ENCODE results near the gene SYNDIG1L.
A peak's percentile ranks its signal among the peaks of the same experiment; 100 is the strongest.

SYNDIG1L gene

DNA sequence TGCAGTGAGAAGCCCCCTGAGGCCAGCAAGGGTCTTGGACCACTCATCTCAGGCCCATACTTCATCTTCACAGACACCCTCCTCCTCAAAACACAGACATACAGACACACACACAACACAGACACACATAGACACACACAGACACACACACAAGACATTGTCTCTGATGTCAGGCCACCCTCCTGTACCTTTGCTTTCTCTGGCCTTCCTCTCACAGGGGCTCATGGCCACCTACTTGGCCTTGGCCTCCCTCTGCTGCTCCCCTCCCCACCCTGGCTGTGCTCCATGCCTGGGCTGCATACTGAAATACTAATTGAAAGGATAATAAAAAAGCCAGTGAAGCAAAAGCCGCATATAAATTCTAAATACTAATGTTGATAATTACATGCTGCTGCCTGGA is 1.6 kb upstream of the SYNDIG1L start:
- DNase-seq = no peak

DNA sequence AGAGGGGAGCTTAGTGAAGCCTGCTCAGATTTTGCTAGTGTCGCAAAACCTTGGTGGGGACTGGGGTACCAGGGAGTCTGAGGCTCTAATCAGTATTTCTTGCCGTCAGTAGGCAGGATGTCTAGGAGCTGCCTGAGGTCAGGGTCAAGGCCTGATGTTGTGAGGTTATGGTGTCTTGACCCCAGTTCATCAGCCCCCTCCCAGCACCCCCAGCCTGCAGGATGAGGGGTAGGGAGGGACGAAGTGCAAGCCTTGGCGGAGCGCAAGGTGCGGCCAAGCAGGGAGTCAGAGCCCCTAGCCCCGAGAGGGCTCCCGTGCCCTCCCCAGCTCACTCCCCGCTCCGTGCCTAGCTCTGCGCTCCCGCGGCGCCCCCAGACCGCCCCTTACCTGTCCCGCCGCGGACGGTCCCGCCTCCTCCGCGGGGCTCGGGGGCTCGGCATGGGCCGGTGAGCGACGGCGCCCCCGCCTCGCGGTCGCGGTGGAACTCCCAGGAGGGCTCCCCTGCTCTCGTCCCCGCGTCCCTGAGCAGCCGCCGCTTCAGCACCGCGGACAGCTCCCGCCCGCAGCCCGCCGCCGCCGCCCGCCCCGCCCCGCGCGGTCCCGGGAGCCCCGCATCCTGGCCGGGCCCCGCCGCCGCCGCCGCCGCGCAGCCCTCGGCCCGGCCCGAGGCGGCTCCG is 347 bp downstream of the SYNDIG1L start:
- DNase-seq = peak; percentile 33

DNA sequence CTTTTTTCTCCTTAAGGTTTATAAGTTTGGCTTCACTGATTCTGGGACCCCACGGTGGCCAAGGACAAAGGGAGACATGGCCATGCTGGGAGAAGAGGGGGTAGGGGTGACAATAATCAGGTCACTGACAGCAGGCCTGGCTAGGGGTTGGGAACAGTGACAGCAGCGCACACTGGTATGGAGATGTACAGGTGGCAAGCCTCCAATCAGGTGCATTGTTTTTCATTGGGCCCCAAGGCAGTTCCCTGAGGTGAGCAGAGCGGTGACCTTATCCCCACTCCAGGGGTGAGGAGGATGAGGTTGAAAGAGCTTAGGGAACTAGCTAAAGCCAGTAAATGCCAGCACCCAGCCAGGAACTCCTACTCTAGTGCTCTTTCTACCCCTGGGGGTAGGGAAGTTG is 1.4 kb downstream of the SYNDIG1L start:
- DNase-seq = no peak

DNA sequence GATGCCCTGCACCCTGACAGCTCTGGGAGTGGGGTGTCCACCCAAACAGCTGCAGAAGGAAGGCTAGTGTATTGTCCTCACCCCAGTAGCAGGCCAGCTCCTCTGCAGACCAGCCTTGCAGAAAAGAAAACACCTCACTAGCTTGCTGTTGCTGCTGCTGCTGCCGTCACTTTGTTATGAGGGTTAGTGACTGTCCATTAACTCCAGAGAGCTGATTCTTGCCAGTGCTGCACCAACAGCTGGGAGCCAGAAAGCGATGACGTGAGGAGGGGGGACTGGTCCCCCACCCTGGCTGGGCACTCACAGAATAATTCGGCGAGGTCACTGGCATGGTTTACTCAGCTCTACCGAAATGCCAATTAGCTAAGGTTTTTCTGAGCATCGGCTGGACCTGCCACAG is 2.8 kb downstream of the SYNDIG1L start:
- DNase-seq = no peak

DNA sequence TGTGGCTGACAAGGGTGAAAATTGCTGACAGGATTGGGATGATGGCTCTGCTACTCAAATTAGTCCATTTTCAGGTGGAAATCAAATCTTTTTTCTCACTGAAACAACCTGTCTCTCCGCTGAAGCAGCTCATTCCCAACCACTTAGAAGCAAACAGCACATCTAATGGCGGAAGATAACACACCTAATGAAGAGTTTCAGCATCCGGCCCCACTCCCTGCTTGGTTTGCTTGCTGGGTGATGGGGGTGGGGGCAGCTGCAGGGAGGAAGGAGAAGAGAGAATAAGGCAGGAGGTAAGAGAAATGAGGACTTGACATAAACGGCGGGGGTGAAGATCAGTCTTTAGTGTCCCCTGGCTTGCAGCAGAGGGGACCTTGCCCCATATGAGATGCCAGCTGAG is 4.0 kb downstream of the SYNDIG1L start:
- DNase-seq = no peak

DNA sequence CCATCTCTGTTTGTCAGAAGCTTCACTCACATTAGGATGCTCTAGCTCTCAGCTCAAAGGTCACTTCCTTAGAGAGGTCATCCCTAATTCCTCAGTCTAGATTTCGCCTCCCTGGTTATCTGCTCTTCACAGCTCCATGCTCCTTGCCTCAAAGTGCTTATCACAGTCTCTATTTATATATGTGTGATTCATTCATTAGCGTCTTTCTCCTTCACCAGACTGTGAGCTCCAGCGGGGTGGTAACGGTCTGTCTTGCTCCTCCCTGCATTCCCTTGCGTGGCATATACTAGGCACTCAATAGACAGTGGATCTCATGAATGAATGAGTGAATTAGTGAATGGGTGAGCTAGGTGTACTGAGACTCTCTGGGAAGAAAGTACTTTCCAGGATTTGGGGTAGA is 6.9 kb downstream of the SYNDIG1L start:
- no peak for DNase-seq

DNA sequence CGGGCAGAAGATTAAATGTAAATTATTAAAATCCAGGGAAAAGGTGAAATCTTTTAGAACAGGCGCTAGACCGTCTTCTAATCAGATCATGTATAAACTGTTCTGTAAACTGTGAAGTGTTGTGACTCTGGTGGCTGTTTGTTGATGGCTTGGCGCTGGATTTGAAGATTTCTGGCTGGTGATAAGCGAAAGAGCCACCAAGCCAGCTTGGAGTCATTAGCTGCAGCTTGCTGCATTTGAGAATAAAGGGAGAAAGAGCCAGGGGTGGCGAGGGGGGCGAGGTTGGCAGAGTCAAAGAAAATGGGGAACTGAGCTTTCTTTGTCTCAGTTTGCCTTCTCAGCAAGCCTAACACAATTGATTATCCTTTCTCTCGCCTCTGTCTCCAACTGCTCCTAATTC is 8.0 kb downstream of the SYNDIG1L start:
- DNase-seq = no peak

DNA sequence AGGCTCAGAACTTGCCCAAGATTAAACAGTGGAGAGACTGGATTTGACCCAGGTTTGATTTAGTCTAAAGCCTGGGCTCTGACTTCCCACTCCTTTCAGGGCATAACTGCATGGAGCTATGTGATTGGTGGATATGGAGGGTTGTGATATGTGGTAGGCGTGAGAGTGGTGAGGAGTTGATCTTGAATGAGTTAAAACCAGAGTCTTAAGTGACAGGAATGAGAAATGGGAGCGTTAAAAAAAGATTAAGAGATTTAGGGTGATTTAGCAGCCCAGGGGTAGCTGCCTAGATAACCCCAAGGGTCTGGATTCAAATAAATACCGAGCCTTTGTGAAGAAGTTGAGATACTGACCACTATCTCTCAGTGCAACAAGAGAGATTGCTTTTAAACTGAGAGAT is 8.4 kb downstream of the SYNDIG1L start:
- DNase-seq = no peak

DNA sequence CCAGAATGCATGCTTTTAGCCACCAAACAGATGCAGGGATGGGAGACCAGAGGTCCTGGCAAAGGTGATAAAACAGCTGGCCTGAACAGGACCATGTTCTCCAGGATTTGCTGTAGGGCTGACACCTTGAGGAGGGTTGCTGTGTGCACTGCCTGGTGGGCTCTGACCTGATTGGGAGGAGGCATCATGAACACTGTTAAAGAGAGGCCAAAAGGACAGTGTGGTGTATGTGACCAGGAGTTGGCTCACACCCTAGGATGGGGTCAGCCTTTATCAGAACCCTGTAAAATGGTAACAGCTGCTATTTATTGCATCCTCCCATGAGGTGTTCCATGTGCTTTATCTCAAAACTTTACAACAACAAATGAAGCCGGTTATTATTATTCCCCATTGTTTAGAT is 8.8 kb downstream of the SYNDIG1L start:
- DNase-seq = no peak

DNA sequence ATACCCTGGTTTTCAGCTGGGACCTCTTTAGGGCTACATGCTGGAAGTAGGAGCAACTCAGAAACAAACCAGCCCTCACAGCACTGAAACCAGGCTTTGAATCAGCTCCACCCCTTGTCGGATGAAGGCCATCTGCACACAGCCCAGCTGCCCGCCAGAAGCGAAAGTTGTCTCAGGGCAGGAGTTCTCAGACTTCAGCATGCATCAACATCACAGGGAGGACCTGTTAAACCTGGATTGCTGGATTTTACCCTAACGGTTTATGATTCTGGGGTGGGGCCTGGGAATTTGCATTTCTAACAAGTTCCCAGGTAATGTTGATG is 10.9 kb downstream of the SYNDIG1L start:
- DNase-seq = no peak

DNA sequence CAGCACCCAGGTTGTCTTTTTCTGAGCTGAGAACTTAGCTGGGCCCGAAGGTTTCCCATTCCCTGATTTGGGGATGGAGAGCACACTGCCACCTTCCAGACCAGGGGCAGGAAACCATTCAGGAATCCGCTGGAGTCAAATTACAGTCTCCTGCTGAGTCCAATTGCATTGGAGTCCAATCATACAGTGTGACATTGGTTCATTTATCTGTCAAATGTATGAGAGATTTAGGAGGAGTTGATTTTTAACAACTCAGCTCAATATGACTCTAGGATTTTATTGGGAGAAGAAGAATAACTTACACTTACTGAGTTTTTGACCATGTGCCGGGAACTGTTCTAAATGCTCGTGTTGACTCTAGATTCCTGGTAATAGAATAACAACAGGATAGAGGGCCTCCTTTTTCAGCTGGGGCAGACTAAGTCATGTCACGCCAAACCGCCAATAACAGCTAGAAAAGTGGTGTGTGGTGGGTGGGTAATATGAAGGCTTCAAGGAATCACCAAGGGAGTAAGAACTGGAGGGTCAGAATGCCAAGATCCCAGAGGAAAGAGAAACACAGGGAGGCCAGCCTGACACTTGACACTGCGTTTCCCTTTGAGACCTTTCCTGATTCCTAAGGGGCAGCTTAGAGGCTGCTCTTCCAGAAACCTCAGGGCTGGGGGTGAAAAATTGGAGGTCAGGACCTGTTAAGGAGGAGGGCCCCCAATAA is 11.5 kb downstream of the SYNDIG1L start:
- DNase-seq = no peak

DNA sequence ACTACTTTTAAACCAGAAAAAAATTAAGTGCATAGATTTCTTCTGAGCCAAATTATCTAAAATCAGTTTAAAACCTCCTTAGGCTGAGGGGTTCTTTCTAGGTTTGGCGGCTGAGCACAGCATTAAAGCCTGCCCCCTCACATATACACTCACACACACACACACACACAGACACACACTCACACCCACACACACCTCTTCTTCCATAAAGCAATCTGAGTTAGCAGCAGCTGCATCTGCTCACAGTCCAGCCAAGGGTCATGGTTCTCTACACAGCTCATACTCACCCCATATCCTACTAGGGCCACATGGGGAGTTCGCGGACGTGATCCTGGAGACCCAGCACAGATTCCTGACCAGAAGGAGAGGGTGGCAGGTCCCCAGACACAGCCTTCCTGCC is 12.4 kb downstream of the SYNDIG1L start:
- no peak for DNase-seq

DNA sequence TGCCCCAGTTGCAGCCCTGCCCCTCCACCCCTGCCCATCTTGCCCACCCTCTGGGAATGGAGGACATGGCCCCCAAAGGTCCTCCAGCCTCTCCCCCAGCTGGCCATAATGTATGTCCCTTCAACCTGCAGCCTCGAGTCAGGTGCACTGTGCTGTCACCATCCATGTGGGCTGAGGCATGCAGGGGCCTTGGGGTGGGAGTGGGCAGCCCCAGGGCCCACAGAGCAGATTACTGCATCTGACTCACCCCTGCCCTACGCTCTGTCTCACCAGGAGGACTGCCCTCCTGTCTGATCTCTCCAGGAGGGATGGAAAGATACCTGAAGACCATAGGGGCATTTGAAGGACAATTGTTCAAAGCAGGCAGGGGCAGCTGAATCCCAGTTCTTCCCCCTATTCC is 13.3 kb downstream of the SYNDIG1L start:
- DNase-seq = no peak

DNA sequence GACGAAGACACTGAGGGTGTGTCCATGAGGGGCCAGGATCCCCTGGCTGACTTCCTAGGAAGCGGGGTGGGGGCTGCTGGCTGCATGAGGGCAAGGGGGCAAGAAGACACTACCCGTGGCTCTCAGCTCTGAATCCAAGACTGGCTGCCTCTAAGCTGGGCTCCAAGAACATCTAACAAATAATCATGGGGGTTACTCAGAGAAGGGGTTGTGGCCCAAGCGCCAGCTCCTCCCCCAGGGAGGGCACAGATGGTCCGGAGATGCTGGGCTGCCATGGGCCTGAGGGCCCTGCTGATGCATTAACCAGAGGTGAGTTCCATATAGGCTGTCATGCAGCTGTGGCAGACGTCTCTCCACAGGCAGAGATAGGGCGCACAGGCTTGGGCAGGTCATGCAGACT is 14.3 kb downstream of the SYNDIG1L start:
- no peak for DNase-seq

DNA sequence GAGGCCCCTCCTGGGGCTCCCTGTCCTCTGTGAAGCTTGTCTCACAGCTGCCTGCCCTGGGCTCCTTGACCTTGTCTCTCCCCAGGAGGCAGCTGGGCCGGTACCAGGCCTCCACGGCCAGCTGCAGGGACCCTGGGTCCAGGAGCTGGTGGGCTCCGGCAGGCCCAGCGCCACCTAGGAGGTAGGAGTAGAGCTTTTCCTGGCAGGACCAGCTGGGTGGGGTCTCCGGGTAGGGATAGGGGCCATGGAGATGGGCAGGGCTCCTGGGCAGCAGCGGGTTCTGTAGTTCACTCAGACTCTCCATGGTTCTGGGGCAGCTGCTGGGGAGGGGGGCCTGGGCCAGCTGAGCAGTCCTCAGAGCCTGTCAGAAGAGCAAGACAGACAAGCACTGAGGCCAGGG is 16.6 kb downstream of the SYNDIG1L start:
- DNase-seq = no peak

DNA sequence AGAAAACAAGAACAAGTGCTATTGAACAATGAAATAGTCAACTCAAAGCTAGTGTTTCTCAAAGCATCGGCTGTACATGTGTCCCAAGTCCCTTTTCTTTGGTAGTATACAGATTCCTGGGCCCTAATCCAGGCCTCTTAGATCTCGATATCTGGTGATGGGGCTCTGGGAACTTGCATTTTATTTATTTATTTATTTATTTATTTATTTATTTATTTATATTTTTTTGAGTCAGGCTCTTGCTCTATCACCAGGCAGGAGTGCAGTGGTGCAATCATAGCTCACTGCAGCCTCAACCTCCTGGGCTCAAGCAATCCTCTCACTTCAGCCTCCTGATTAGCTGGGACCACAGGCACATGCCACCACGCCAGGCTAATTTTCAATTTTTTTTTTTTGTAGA is 17.1 kb downstream of the SYNDIG1L start:
- DNase-seq = no peak

DNA sequence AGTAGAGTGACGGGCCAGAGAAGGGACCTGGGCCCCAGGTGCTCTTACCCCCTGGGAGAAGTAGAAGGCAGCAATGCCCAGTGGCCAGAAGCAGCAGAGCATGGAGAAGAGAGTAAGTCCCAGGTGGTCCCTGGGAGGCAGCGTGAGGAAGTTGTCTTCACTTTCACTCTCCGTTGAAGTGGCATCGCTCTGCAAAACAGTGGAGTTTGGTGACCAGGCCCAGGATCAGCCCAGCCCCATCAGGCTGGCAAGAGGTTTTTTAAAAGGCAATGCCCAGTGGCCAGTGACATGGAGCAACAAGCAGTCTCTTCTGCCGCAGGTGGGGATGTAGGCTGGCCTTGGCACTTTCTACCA is 18.2 kb downstream of the SYNDIG1L start:
- no peak for DNase-seq

DNA sequence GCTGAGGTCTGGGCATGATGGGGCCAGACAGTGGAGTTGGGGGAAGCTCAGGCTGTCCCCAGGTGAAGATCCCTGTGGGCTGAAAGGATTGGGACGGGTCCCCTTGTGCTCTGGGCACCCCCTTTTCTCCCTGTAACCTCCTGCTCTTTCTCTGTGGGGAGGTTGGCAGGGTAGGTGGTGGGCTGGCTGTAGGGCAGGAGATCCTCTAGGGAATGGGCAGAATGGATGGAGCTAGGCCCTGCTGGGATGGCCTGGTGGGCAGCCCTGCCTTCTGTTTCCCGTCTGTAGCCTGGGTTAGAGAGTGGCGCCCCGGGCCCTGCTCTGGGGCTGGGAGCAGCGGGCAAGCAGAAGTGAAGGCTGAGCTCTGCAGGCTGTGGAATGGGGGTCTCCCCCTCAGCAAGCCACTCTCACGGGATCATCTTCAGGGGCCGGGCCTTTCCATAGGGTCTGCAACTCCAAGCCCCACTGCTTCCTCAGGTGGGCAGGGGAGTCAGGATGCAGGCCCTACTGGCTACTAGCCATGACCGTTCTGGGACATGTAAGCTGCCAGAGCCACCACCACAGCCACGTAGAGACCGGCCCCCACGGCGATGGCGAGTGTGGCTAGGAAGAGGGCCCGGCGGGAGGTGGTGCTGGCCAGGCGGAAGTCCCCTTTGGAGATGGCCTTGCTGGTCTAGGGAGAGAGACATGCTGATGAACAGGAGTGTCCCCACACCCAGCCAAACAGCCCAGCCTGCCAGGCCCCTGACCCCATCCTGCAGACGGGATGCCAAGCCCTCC is 18.8 kb downstream of the SYNDIG1L start:
- no peak for DNase-seq

DNA sequence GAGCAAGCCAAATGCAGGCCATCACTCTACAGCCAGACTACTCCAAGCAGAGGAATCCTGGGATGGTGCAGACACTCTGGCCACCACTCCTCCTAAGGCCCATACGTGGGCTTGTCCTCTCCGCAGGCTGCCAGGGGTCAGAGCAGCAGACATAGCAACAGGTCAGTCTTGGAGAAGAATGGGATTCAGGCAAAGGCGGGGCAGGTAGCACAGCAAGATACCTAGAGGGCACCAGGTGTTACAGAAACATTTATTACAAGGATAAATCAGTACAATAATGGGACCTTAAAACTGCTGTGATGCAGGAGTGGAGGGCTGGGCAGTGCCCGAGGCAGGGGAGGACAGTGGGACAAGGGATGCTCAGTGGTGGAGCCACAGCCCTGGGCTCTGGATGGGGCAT is 20.3 kb downstream of the SYNDIG1L start:
- DNase-seq = no peak

DNA sequence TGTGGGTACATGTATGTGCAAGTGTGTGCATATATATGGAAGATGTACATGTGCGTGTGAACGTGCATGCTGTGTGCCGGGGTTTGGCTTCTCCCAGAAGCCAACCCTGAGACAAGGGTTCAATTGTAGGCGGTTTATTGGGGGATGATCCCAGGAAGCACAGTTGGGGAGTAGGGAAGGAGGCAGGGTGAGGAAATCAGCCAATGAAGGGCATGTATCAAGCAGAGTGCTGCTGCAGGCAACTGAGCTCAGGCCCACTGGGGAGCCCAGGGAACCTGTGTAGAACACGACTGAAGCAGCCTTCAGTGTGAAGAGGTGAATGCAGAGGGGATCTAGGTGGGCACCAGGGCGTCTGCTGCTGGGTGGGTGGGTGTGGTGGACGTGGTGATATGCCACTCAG is 21.6 kb downstream of the SYNDIG1L start:
- DNase-seq = no peak

DNA sequence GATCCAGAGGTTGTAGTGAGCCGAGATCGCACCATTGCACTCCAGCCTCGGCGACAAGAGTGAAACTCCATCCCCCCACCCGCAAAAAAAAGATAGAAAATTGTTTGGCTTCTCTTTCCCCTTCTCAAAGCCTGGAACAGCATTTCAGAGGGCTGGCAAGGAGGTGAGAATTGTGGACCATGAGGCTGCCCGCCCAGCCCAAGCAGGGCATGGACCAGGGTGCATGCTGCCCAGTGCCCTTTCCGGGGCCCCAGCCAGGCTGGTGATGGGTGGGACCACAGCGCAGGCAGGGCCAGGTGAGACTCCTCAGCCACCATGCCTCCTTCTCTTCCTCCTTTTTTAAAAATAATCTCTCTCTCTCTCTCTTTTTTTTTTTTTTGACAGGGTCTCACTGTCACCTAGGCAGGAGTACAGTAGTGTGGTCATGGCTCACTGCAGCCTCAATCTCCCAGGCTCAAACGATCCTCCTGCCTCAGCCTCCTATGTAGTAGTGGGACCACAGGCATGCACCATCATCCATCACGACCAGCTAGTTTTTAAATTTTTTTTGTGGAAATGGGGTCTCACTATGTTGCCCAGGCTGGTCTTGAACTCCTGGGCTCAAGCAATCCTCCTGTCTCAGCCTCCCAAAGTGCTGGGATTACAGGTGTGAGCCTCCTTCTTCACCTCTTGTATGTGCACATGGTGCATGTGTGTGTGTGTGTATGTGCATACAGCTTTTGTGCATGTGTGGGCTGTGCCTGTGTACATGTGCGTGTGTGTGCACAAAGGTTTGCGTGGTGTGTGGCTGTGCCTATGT is 22.2 kb downstream of the SYNDIG1L start:
- no peak for DNase-seq

DNA sequence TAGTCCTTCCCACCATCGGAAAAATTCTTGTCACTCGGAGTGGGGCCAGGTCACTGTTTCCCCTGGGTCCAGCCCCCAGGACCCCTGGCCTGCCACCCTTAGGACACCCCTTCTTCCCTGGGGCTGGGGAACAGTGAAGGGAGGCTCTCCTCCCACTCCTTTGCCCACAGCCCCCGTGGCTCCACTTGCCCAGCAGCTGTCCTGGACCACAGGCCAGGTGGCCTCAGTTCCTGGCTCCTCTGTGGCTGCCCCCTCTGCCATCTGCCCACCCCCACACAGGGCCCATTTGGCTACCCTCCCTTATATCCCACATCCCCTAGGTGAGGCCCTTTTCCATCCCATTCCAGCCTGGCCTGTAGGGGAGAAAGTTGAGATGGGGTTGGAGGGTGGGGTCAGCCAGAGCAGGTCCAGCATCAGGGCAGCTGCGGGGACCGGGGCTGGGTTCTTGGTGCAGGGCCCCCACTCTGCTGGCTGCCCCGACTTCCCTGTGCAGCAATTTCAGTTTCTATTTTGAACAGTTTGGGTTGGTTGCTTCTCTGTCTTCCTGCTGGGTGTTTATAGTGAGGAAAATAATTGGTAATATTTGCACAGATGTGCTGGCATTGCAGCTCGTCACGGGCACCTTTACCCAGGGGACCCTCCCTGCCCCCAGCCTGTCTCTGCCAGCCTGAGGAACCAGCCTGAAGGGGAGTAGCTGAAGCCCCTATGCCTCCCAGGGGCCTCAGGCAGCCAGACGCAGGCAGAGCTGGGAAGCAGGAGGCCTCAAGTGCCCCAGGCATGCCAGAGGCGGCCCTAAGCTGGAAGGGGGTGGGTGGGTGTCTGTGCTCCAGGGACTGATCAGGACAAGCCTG is 23.4 kb downstream of the SYNDIG1L start:
- DNase-seq = no peak
